ENCODE results near the gene DACH2.
"Not testable (repeated sequence)": the region's sequence is repeated elsewhere in the genome, so short reads cannot be mapped to it uniquely, and the experiment has no call there.

DACH2 gene

GRCh38 chrX:86178906-86179305 lies 30.7 kb downstream of the DACH2 start:
- Histone ChIP-seq H3K27me3 (ENCODE audit: control insufficient read depth, insufficient read depth, low read length) (no peaks in the 10 kb centered on the region), H3K4me3 (ENCODE audit: low read length) (no peak overlapping the region), H3K4me1 (ENCODE audit: control insufficient read depth, insufficient read depth, low read length) (no peaks in the 10 kb centered on the region), H3K9ac (ENCODE audit: low read length) (no peak overlapping the region), H3K36me3 (ENCODE audit: control insufficient read depth, insufficient read depth, low read length) (no peaks in the 10 kb centered on the region), H3K9me3 (ENCODE audit: control insufficient read depth, low read length) (no peaks in the 10 kb centered on the region)

- H3K36me3 ChIP-seq (ENCODE audit: control insufficient read depth, insufficient read depth, low read length); H3K27me3 ChIP-seq (ENCODE audit: control insufficient read depth, insufficient read depth, low read length); H3K4me1 ChIP-seq (ENCODE audit: control insufficient read depth, insufficient read depth, low read length): not testable (repeated sequence)
Observed at GRCh38 chrX:86181325-86181724, 33.1 kb downstream of the DACH2 start.

GRCh38 chrX:86192827-86193226 lies 44.6 kb downstream of the DACH2 start:
- no peak overlapping the region for H3K9ac ChIP-seq (ENCODE audit: low read length)
- H3K4me1 ChIP-seq (ENCODE audit: control insufficient read depth, insufficient read depth, low read length): no peaks in the 10 kb centered on the region
- no peaks in the 10 kb centered on the region for H3K36me3 ChIP-seq (ENCODE audit: control insufficient read depth, insufficient read depth, low read length)
- no peak overlapping the region for H3K4me3 ChIP-seq (ENCODE audit: low read length)
- H3K27me3 ChIP-seq (ENCODE audit: control insufficient read depth, insufficient read depth, low read length): no peaks in the 10 kb centered on the region
- no peaks in the 10 kb centered on the region for H3K9me3 ChIP-seq (ENCODE audit: control insufficient read depth, low read length)

More at GRCh38 chrX:86181325-86181724, 33.1 kb downstream of the DACH2 start:
- not testable (repeated sequence) for H3K4me3 ChIP-seq (ENCODE audit: low read length); H3K9ac ChIP-seq (ENCODE audit: low read length); H3K9me3 ChIP-seq (ENCODE audit: control insufficient read depth, low read length)

- no peaks in the 10 kb centered on the region for H3K27me3 ChIP-seq (ENCODE audit: control insufficient read depth, insufficient read depth, low read length)
- H3K4me1 ChIP-seq (ENCODE audit: control insufficient read depth, insufficient read depth, low read length): no peaks in the 10 kb centered on the region
- H3K9me3 ChIP-seq (ENCODE audit: control insufficient read depth, low read length): no peaks in the 10 kb centered on the region
- no peak overlapping the region for H3K4me3 ChIP-seq (ENCODE audit: low read length)
- H3K36me3 ChIP-seq (ENCODE audit: control insufficient read depth, insufficient read depth, low read length): no peaks in the 10 kb centered on the region
- no peak overlapping the region for H3K9ac ChIP-seq (ENCODE audit: low read length)
Observed at GRCh38 chrX:86194758-86195157, 46.5 kb downstream of the DACH2 start.

- Histone ChIP-seq H3K4me1 (ENCODE audit: control insufficient read depth, insufficient read depth, low read length) (no peaks in the 10 kb centered on the region), H3K9me3 (ENCODE audit: control insufficient read depth, low read length) (no peaks in the 10 kb centered on the region), H3K4me3 (ENCODE audit: low read length) (no peak overlapping the region), H3K9ac (ENCODE audit: low read length) (no peak overlapping the region), H3K36me3 (ENCODE audit: control insufficient read depth, insufficient read depth, low read length) (no peaks in the 10 kb centered on the region), H3K27me3 (ENCODE audit: control insufficient read depth, insufficient read depth, low read length) (no peaks in the 10 kb centered on the region)
Observed at GRCh38 chrX:86195343-86195742, 47.1 kb downstream of the DACH2 start.

- H3K27me3 ChIP-seq (ENCODE audit: control insufficient read depth, insufficient read depth, low read length): no peaks in the 10 kb centered on the region
- no peak overlapping the region for H3K4me3 ChIP-seq (ENCODE audit: low read length)
Observed at GRCh38 chrX:86197815-86198214, 49.6 kb downstream of the DACH2 start.

GRCh38 chrX:86210772-86211171 lies 62.5 kb downstream of the DACH2 start:
- Histone ChIP-seq H3K27me3 (ENCODE audit: control insufficient read depth, insufficient read depth, low read length) (no peaks in the 10 kb centered on the region), H3K9me3 (ENCODE audit: control insufficient read depth, low read length) (no peaks in the 10 kb centered on the region), H3K4me3 (ENCODE audit: low read length) (no peak overlapping the region), H3K36me3 (ENCODE audit: control insufficient read depth, insufficient read depth, low read length) (no peaks in the 10 kb centered on the region), H3K9ac (ENCODE audit: low read length) (no peak overlapping the region), H3K4me1 (ENCODE audit: control insufficient read depth, insufficient read depth, low read length) (no peaks in the 10 kb centered on the region)

More at GRCh38 chrX:86197815-86198214, 49.6 kb downstream of the DACH2 start:
- H3K9me3 ChIP-seq (ENCODE audit: control insufficient read depth, low read length): no peaks in the 10 kb centered on the region
- H3K4me1 ChIP-seq (ENCODE audit: control insufficient read depth, insufficient read depth, low read length): no peaks in the 10 kb centered on the region
- no peak overlapping the region for H3K9ac ChIP-seq (ENCODE audit: low read length)
- H3K36me3 ChIP-seq (ENCODE audit: control insufficient read depth, insufficient read depth, low read length): no peaks in the 10 kb centered on the region

- Histone ChIP-seq H3K9ac (ENCODE audit: low read length) (no peak overlapping the region), H3K4me1 (ENCODE audit: control insufficient read depth, insufficient read depth, low read length) (no peaks in the 10 kb centered on the region), H3K9me3 (ENCODE audit: control insufficient read depth, low read length) (no peaks in the 10 kb centered on the region)
Observed at GRCh38 chrX:86215260-86215659, 67.0 kb downstream of the DACH2 start.

GRCh38 chrX:86237482-86237881 lies 89.2 kb downstream of the DACH2 start:
- Histone ChIP-seq H3K9ac (ENCODE audit: low read length) (no peak overlapping the region), H3K4me3 (ENCODE audit: low read length) (no peak overlapping the region), H3K9me3 (ENCODE audit: control insufficient read depth, low read length) (no peaks in the 10 kb centered on the region), H3K4me1 (ENCODE audit: control insufficient read depth, insufficient read depth, low read length) (no peaks in the 10 kb centered on the region), H3K36me3 (ENCODE audit: control insufficient read depth, insufficient read depth, low read length) (no peaks in the 10 kb centered on the region), H3K27me3 (ENCODE audit: control insufficient read depth, insufficient read depth, low read length) (no peaks in the 10 kb centered on the region)

More at GRCh38 chrX:86215260-86215659, 67.0 kb downstream of the DACH2 start:
- no peak overlapping the region for H3K4me3 ChIP-seq (ENCODE audit: low read length)
- no peaks in the 10 kb centered on the region for H3K27me3 ChIP-seq (ENCODE audit: control insufficient read depth, insufficient read depth, low read length)
- no peaks in the 10 kb centered on the region for H3K36me3 ChIP-seq (ENCODE audit: control insufficient read depth, insufficient read depth, low read length)

- H3K36me3 ChIP-seq (ENCODE audit: control insufficient read depth, insufficient read depth, low read length): no peaks in the 10 kb centered on the region
- no peaks in the 10 kb centered on the region for H3K4me1 ChIP-seq (ENCODE audit: control insufficient read depth, insufficient read depth, low read length)
- H3K27me3 ChIP-seq (ENCODE audit: control insufficient read depth, insufficient read depth, low read length): no peaks in the 10 kb centered on the region
Observed at GRCh38 chrX:86241547-86241946, 93.3 kb downstream of the DACH2 start.

GRCh38 chrX:86263526-86263925 lies 115.3 kb downstream of the DACH2 start:
- H3K36me3 ChIP-seq (ENCODE audit: control insufficient read depth, insufficient read depth, low read length): no peaks in the 10 kb centered on the region
- no peak overlapping the region for H3K4me3 ChIP-seq (ENCODE audit: low read length)
- no peaks in the 10 kb centered on the region for H3K9me3 ChIP-seq (ENCODE audit: control insufficient read depth, low read length)
- no peaks in the 10 kb centered on the region for H3K4me1 ChIP-seq (ENCODE audit: control insufficient read depth, insufficient read depth, low read length)
- H3K27me3 ChIP-seq (ENCODE audit: control insufficient read depth, insufficient read depth, low read length): no peaks in the 10 kb centered on the region
- no peak overlapping the region for H3K9ac ChIP-seq (ENCODE audit: low read length)

More at GRCh38 chrX:86241547-86241946, 93.3 kb downstream of the DACH2 start:
- H3K4me3 ChIP-seq (ENCODE audit: low read length): no peak overlapping the region
- no peak overlapping the region for H3K9ac ChIP-seq (ENCODE audit: low read length)
- no peaks in the 10 kb centered on the region for H3K9me3 ChIP-seq (ENCODE audit: control insufficient read depth, low read length)

- no peaks in the 10 kb centered on the region for H3K4me1 ChIP-seq (ENCODE audit: control insufficient read depth, insufficient read depth, low read length)
- no peaks in the 10 kb centered on the region for H3K36me3 ChIP-seq (ENCODE audit: control insufficient read depth, insufficient read depth, low read length)
- no peaks in the 10 kb centered on the region for H3K27me3 ChIP-seq (ENCODE audit: control insufficient read depth, insufficient read depth, low read length)
- no peak overlapping the region for H3K9ac ChIP-seq (ENCODE audit: low read length)
- H3K9me3 ChIP-seq (ENCODE audit: control insufficient read depth, low read length): no peaks in the 10 kb centered on the region
- H3K4me3 ChIP-seq (ENCODE audit: low read length): no peak overlapping the region
Observed at GRCh38 chrX:86295293-86295692, 147.0 kb downstream of the DACH2 start.

- Histone ChIP-seq H3K9me3 (ENCODE audit: control insufficient read depth, low read length) (no peaks in the 10 kb centered on the region), H3K36me3 (ENCODE audit: control insufficient read depth, insufficient read depth, low read length) (no peaks in the 10 kb centered on the region), H3K27me3 (ENCODE audit: control insufficient read depth, insufficient read depth, low read length) (no peaks in the 10 kb centered on the region), H3K4me3 (ENCODE audit: low read length) (no peak overlapping the region), H3K9ac (ENCODE audit: low read length) (no peak overlapping the region), H3K4me1 (ENCODE audit: control insufficient read depth, insufficient read depth, low read length) (no peaks in the 10 kb centered on the region)
Observed at GRCh38 chrX:86322913-86323312, 174.7 kb downstream of the DACH2 start.

Measured in mucosa of stomach (tissue), 1 donor.